NCI-H2107 treated with DMSO at 0.1 percent for 48 hours (cell line): ENCODE results near the gene TVP23B.
"Not testable (repeated sequence)": the region's sequence is repeated elsewhere in the genome, so short reads cannot be mapped to it uniquely, and the experiment has no call there.

Experiments used
- DNase-seq: peaks from one replicate; lab custom pipeline; 2025; ENCODE audit not compliant: unreplicated experiment; lab: John Stamatoyannopoulos, UW

Gene TVP23B

DNA sequence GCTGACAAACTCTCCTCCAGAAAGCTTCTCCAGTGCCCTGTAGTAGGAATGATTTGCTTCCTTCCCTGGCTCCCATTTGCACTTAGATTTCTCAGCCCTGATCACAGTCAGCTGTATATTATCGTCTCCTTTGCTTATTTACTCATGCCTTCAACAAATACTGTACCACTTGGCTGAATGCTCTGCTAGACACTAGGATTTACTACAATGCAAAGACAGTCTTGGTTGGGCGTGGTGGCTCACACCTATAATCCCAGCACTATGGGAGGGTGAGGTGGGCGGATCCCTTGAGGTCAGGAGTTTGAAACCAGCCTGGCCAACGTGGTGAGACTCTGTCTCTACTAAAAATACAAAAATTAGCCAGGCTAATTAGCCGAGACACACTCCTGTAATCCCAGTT is 5.9 kb downstream of the TVP23B start:
- DNase-seq: not testable (repeated sequence)

DNA sequence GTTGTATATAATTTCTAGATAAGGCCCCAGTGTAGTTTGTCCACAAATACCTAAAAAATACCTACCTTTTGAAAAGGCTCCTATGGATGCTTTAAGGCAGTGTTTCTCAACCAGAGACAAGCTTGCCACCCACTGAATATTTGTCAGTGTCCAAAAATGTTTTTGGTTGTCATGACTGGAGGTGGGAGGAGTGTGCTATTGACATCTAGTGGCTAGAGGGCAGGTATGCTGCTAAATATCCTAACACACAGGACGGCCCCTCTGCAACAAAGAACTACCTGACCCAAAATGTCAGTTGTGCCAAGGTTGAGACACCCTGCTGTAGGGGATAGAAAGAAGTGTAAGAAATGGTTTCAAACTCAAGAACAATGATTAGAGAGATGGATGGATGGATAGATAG is 10.4 kb downstream of the TVP23B start:
- not testable (repeated sequence) for DNase-seq

DNA sequence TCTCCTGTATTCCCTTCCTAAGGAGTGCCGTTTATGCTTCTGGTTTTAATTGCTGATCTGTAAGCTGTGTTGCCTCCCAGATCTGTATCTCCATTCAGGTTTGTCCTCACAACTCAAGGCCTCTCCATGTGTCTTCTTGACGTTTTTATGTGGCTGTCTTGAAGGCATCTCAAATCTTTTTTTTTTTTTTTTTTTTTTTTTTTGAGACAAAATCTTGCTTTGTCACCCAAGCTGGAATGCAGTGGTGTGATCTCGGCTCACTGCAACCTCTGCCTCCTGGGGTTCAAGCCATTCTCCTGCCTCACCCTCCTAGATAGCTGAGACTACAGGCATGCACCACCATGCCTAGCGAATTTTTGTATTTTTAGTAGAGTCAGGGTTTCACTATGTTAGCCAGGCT is 13.9 kb downstream of the TVP23B start:
- DNase-seq: not testable (repeated sequence)

DNA sequence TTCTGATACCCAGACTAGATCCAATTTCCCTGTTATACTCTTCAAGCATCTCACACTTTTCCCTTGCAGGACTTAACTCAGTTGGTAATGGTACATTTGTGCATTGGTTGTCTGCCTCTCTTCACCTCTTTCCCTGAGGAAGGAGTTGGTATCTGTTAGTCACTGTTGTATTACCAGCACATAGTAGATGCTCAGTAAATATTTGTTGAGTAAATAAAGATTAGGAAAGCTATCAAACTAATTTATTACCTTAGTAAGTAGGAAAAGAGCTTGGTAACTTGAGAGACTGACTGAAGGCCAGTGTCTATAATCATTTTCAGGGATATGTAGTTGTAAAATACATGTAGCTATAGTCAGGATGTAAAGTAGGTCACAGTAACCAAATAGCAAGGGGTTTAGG is 15.9 kb downstream of the TVP23B start:
- not testable (repeated sequence) for DNase-seq

DNA sequence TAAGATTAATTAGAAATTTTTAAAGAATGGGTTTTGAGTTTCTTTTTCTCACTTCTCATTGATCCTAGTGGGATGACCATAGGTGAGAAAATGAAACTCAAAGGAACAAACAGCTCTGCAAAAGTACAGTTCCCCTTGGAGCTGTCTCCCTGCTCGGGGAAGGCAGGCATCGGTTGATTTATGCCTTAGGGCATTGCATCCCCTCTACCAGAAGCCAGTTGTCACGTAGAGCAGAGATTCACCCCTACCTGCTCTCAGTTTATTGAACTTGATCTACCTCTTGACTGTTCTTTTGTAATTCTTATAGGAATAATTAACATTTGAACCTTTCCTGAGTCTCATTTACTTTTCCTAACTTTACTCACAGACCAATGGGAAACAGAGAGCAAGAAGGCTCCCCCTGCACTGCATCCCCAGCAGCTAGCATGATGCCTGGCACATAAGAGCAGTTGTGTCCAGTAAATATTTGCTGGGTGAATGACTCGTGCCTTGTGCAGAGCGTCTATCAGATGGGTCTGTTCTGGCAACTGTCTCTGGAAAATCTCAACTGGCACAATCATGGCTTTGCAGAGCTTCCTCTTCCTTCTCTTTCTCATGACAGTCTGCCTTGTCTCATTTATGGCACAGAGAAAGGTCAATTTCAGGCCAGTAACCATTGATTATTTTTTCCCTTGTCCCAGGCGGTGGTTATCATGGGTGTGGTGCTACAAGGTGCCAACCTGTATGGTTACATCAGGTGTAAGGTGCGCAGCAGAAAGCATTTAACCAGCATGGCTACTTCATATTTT is 22.7 kb downstream of the TVP23B start:
- not testable (repeated sequence) for DNase-seq

DNA sequence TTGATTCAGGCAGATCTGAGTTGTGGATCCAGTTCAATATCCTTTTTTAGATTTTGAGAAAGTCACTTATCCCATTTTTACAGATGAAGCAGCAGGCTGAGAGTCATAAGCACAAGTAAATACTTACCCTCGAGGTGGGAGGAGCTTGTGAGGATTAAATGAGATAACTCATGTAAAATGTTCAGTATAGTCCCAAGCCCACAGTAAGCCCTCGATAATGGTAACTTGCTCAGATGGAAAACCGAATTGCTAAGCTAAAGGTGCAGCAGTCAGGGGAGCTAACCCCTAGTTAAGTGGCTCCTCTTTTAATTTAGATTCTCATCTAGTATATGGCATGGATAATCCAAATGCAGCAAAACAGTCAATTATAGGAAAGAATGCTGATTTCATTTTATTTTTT is 34.9 kb downstream of the TVP23B start:
- DNase-seq: not testable (repeated sequence)

DNA sequence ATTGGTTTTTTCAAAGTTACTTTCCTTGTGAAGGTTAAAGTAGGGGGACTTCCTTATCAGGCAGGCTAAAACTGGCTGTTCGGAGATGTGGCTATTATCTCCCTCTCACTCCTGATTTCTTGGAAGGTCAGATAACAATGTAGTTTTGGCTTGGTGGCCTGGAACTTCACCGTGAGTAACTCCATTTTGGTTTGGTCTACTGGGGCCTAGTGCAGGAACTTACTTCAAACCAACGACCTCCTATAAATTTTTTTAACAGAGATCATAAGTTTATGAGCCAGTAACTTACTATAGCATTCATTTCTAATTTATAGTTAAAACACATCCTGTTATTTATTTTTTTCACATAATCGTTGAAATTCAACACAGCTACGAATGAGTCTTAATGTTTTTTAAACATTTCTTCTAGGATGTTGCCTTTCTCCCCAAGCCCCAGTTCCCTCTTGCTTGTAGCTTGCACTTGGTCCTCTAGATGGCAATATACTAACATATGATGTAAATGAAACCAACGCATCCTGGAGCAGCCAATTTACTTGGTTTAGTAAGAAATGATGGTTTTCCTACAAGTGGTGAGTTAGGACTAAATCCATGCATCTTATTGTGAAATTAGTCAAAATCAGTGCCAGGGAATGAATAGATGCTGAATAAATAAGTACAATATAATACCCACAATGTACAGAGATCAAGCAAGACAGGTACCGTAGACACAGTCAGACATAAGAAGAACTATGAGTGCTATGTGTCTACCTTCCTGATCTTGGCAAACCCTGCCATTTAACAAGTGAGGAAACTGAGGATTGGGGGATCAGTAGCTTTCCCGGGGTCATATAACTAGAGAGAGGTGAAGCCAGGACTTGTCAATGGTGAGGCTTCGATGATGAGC is 35.7 kb downstream of the TVP23B start:
- DNase-seq: peak; percentile 12

DNA sequence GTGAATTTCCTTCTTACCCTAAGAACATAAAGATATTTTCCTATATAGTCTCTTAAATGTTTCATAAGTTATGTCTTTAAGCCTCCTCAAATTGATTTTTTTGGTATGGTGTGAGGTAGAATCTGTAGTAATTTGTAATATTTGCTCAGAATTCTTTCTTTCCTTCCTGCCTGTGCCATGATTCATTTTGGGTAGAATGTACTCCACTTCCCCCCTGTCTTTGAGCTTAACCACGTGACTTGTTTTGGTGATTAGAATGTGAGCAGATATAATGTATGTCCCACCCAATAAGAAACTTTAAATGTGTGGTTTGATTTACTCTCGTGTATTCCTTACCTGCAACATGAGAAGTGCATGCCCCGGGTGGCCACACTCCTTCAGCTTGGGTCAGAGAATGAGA is 40.4 kb downstream of the TVP23B start:
- not testable (repeated sequence) for DNase-seq

DNA sequence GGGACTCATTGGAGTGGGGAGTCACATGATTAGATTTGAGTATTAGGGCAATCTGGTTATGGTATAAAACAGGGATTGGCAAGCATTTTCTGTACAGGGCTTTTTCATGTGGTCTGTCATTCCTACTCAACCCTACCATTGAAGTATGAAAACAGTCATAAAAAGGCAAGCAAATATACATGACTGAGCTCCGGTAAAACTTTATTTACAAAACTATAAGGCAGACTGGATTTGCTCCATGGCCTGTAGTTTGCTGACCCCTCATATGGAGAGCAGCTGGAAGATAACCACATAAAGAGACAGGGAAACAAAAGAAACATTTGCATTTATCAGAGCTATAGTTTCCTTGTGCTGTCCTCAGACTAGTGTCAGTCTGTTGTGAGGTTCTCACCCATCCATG is 46.6 kb downstream of the TVP23B start:
- DNase-seq: not testable (repeated sequence)

DNA sequence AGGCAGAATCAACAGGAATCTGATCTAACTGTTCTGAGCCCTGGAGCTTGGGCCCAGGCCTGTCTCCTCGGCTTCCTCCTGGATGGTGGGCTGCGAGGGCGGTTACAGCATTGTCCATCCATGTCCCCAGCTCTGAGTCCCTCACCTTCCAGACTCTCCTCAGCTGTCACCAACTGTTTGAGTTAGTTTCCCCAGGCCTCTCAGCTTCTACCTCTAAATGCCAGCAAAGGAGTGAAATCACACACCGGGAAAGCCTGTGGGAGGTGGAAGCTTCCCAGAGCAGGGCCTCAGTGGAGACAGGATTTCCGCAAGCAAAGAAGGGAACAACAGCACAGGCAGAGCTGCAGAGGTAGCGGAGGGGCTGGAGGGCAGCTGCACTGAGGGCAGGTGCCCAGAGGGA is 67.5 kb downstream of the TVP23B start:
- DNase-seq: no peak

DNA sequence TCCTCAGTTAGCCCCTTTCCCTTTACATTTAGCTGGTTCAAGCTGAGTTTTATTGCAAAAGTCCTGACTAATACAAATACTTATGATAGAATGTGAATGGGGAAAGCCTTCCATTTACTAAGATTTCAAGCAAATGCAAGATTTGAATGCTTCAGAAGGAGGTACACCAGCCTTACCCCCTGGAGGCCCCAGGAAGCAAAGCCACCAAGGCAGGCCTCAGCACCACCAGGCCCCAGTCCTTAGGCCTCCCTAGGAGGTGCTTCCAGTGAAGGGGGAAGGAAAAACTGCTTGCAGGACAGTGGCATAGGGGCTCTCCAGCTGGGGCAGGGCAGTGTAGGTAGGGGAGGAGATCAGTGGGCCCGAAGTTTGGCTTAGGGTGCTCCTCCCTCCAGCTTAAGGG is 69.7 kb downstream of the TVP23B start:
- DNase-seq: no peak

DNA sequence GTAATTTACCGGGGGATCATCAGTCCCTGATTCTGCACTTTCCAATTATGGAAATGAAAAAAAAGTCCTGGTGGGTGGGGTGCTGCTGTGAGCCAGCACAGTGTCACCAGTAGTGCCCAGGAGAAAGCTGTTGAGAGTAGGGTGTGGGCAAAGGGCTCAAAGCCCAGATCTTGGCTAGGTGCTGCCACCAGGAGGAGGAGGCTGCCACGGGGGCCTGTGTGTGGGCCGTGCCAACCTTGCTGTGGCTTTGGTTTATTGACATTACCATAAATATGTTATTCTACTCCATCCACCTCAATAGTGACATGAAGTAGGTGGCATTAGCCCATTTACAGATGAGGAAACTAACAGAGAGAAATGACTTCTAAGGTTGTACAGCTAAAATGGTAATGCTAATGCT is 70.2 kb downstream of the TVP23B start:
- DNase-seq: no peak

DNA sequence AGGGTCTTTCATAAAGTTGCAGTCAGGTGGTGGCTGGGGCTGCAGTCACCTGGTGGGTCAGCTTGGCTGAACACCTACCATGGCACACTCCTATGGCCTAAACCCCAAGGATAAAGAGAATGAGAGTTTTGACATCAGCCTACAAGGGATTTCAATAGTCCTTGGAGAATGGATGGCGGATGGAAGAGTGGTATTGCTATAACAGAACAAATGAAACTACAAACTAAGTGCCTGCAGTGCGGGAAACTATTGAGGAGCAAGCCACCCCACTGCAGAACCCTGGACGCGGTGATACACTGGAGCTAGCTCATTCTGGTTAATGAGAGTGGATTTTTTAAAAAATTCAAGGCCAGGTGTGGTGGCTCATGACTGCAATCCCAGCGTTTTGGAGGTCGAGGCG is 74.0 kb downstream of the TVP23B start:
- DNase-seq: no peak

DNA sequence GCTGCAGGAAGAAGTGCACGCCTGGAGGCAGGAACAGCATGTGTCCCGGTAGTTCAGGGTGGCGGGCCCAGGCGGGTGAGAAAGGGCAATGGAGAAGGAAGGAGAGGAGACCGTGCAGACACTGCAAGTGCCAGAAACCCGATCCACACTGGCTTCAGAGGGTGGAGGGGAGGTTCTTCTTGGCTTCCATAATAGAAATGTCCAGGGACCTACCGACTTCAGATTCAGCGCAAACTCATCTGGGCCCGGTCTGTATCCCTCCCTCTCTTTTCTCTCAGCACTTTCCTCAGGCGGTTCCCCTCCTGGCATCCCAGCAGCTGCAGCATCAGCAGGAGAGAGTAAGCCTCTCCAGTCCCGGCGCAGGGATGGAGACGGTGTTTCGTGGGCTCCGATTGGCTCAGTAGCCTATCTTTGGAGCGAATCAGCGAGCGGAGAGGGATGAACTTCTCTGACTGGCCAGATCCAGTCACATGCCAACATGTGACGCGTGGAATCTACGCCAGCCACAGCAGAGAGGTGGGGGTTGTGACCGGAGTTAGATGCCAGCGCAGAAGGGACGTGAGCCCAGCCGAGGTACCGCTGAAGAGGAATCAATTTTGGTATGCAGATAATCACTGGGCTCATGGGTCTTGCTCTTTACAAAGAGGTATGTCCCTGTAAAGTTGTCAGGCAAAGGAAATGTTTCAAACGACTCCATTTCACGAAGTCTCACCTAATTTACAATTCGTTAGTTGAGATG is 75.0 kb downstream of the TVP23B start:
- peak; percentile 64 for DNase-seq
